Activated CD8-positive, alpha-beta memory T cell treated with anti-CD3 and anti-CD28 coated beads, Interleukin-2, amount 50 U/mL, for 24 hours (primary cell): Measurements from ENCODE around the gene HIGD2B.
"Not testable (repeated sequence)": the region's sequence is repeated elsewhere in the genome, so short reads cannot be mapped to it uniquely, and the experiment has no call there.

Experiments
- DNase-seq: peaks from one replicate; pipeline ENCODE4 v3.0.0-alpha.2; 2020; ENCODE audit errors: extremely low read depth

HIGD2B gene

GRCh38 chr15:72685925-72686794 is at the start of gene HIGD2B, which contains the start of gene BBS4:
TSS of gene HIGD2B (minus strand) at chr15:72686182. CDS start at chr15:72676374, 9,808 bp downstream.
TSS of gene BBS4 (plus strand) at chr15:72686207. CDS start at chr15:72686228, 21 bp downstream.
- DNase-seq = peak; percentile 75

GRCh38 chr15:72735111-72735510 is 49.1 kb upstream of the HIGD2B start:
- DNase-seq = no peak

GRCh38 chr15:72733941-72734738 is 48.2 kb upstream of the HIGD2B start:
- no peak for DNase-seq

- DNase-seq = no peak
These were observed 46.5 kb upstream of the HIGD2B start for GRCh38 chr15:72732516-72732915.

- DNase-seq = no peak
These were observed 46.1 kb upstream of the HIGD2B start for GRCh38 chr15:72732086-72732485.

GRCh38 chr15:72728821-72729220 is 42.8 kb upstream of the HIGD2B start:
- no peak for DNase-seq

- not testable (repeated sequence) for DNase-seq
These were observed 42.3 kb upstream of the HIGD2B start for GRCh38 chr15:72728249-72728648.

- DNase-seq = no peak
These were observed 41.2 kb upstream of the HIGD2B start for GRCh38 chr15:72727154-72727553.

- not testable (repeated sequence) for DNase-seq
These were observed 39.9 kb upstream of the HIGD2B start for GRCh38 chr15:72725851-72726250.

GRCh38 chr15:72725446-72725845 is 39.5 kb upstream of the HIGD2B start:
- no peak for DNase-seq

- DNase-seq = no peak
These were observed 38.0 kb upstream of the HIGD2B start for GRCh38 chr15:72724028-72724427.

- peak; percentile 29 for DNase-seq
These were observed 36.2 kb upstream of the HIGD2B start for GRCh38 chr15:72722071-72722696.

GRCh38 chr15:72708551-72709303 is 22.7 kb upstream of the HIGD2B start:
- not testable (repeated sequence) for DNase-seq

- DNase-seq = no peak
These were observed 20.3 kb upstream of the HIGD2B start for GRCh38 chr15:72706266-72706665.

- no peak for DNase-seq
These were observed 14.1 kb upstream of the HIGD2B start for GRCh38 chr15:72700076-72700475.

GRCh38 chr15:72698938-72699337 is 13.0 kb upstream of the HIGD2B start:
- DNase-seq = no peak

GRCh38 chr15:72690938-72691337 is 5.0 kb upstream of the HIGD2B start:
- DNase-seq = no peak

- DNase-seq = no peak
These were observed 2.7 kb upstream of the HIGD2B start for GRCh38 chr15:72688697-72689096.

- DNase-seq = no peak
These were observed 569 bp downstream of the HIGD2B start for GRCh38 chr15:72685301-72685924.

- DNase-seq = no peak
These were observed 3.2 kb downstream of the HIGD2B start for GRCh38 chr15:72682772-72683171.

- DNase-seq = no peak
These were observed 5.1 kb downstream of the HIGD2B start for GRCh38 chr15:72680931-72681330.
